CD14-positive monocyte (primary cell): ENCODE data around the gene PDE4B. TPM values are rescaled to one million over a fixed set of nuclear protein-coding genes. Genes with fewer than 3 reads are reported as not detected.

ENCODE experiments used
- DNase-seq, 3 donors: peaks; one replicate each; pipeline ENCODE4 v3.0.0-alpha.2; 2011 to 2022
- H2AFZ ChIP-seq: 2 replicates; pipeline ENCODE4 v1.6.0; 2012; ENCODE audit warnings: mild to moderate bottlenecking, low read depth, low read length, inconsistent platforms; ENCODE audit not compliant: insufficient read depth, poor library complexity, severe bottlenecking
- H3K27ac ChIP-seq, 2 donors: 1 replicate in 1 of 2; 2 replicates in 1 of 2; pipeline ENCODE4 v1.5.1; 2012 to 2013; ENCODE audit warnings: low read length in 2 of 2, control low read depth in 1 of 2, inconsistent platforms in 1 of 2, low read depth in 1 of 2, mild to moderate bottlenecking in 1 of 2
- H3K27me3 ChIP-seq, 2 donors: one replicate each; pipeline versions ENCODE4 v1.6.0 to v1.6.1; 2011 to 2013; ENCODE audit warnings: low read length in 2 of 2; ENCODE audit not compliant: control insufficient read depth in 2 of 2, insufficient read depth in 2 of 2
- H3K36me3 ChIP-seq, 2 donors: replicated peaks in 1 of 2; 1 replicate in 1 of 2; 2 replicates in 1 of 2; pipeline versions ENCODE4 v1.5.1 to v1.6.1; 2012 to 2013; ENCODE audit warnings: low read length in 2 of 2, control low read depth in 1 of 2, inconsistent platforms in 1 of 2, mild to moderate bottlenecking in 1 of 2; ENCODE audit not compliant: insufficient read depth in 2 of 2, control insufficient read depth in 1 of 2
- H3K4me1 ChIP-seq, 2 donors: 1 replicate in 1 of 2; 2 replicates in 1 of 2; pipeline versions ENCODE4 v1.5.1 to v1.6.1; 2012 to 2013; ENCODE audit warnings: low read length in 2 of 2, control low read depth in 1 of 2, inconsistent platforms in 1 of 2, mild to moderate bottlenecking in 1 of 2, moderate library complexity in 1 of 2; ENCODE audit not compliant: insufficient read depth in 2 of 2, control insufficient read depth in 1 of 2
- H3K4me2 ChIP-seq: replicated peaks from 2 replicates; pipeline ENCODE3; 2012; ENCODE audit warnings: low read length, moderate library complexity, mild to moderate bottlenecking; ENCODE audit not compliant: poor library complexity, severe bottlenecking; ENCODE audit errors: extremely low read depth
- H3K4me3 ChIP-seq, 3 experiments: fragments of 200-600 bp in 1 of 3; sonication (generic) in 1 of 3; replicated peaks in 1 of 3; 1 replicate in 2 of 3; 2 replicates in 1 of 3; pipeline ENCODE4 v1.5.1; 2011 to 2013; ENCODE audit warnings: low read length in 3 of 3, mild to moderate bottlenecking in 3 of 3, control low read depth in 2 of 3, low read depth in 2 of 3, inconsistent platforms in 1 of 3, moderate library complexity in 1 of 3
- H3K79me2 ChIP-seq: 2 replicates; pipeline ENCODE4 v1.6.0; 2012; ENCODE audit warnings: mild to moderate bottlenecking, control low read depth, inconsistent platforms, low read length, moderate library complexity; ENCODE audit not compliant: insufficient read depth
- H3K9ac ChIP-seq: 2 replicates; pipeline ENCODE4 v1.6.0; 2017; ENCODE audit warnings: low read length, mild to moderate bottlenecking; ENCODE audit not compliant: insufficient read depth, poor library complexity, severe bottlenecking
- H3K9me3 ChIP-seq, 2 donors: replicated peaks in 1 of 2; 1 replicate in 1 of 2; 2 replicates in 1 of 2; pipeline versions ENCODE4 v1.5.1 to v1.6.1; 2012 to 2013; ENCODE audit warnings: low read length in 2 of 2, control low read depth in 1 of 2; ENCODE audit not compliant: control insufficient read depth in 1 of 2, insufficient read depth in 1 of 2
- H4K20me1 ChIP-seq: 2 replicates; pipeline ENCODE4 v1.6.0; 2012; ENCODE audit warnings: mild to moderate bottlenecking, low read length, control low read depth, moderate library complexity; ENCODE audit not compliant: insufficient read depth
- H3K27ac Mint-ChIP-seq, 7 donors: one replicate each; pipeline ENCODE4 v1.8.0; 2020; ENCODE audit warnings: mild to moderate bottlenecking in 7 of 7, mixed read lengths in 7 of 7, moderate library complexity in 6 of 7, inconsistent platforms in 2 of 7
- H3K27me3 Mint-ChIP-seq, 3 donors: one replicate each; pipeline ENCODE4 v1.8.0; 2021 to 2022; ENCODE audit warnings: low read depth in 3 of 3, mild to moderate bottlenecking in 3 of 3, mixed read lengths in 3 of 3, moderate library complexity in 3 of 3, inconsistent platforms in 1 of 3
- H3K36me3 Mint-ChIP-seq, 2 donors: one replicate each; pipeline ENCODE4 v1.8.0; 2020; ENCODE audit warnings: mixed read lengths in 2 of 2, inconsistent platforms in 1 of 2, mild to moderate bottlenecking in 1 of 2
- H3K4me1 Mint-ChIP-seq: one replicate; pipeline ENCODE4 v1.8.0; 2020; ENCODE audit warnings: mild to moderate bottlenecking, mixed read lengths
- H3K4me3 Mint-ChIP-seq, 2 donors: one replicate each; pipeline ENCODE4 v1.8.0; 2020; ENCODE audit warnings: mild to moderate bottlenecking in 2 of 2, mixed read lengths in 2 of 2, moderate library complexity in 1 of 2
- H3K9me3 Mint-ChIP-seq, 7 donors: one replicate each; pipeline ENCODE4 v1.8.0; 2020 to 2022; ENCODE audit warnings: mixed read lengths in 7 of 7, mild to moderate bottlenecking in 6 of 7, moderate library complexity in 6 of 7, inconsistent platforms in 2 of 7
- CTCF ChIP-seq: fragments of 200-600 bp; IDR thresholded peaks from one replicate; pipeline ENCODE4 v1.8.0; 2022; ENCODE audit warnings: antibody characterized with exemption, mild to moderate bottlenecking
- WGBS: methylation state at CpG from one replicate; pipeline ENCODE4 v1.1.5; 2013; ENCODE audit warnings: missing lambda C conversion rate; ENCODE audit not compliant: insufficient coverage; 5-methylcytosine and 5-hydroxymethylcytosine counted together
- intact Hi-C, 2 donors: fragments of 100-400 bp; cut with micrococcal nuclease; formaldehyde crosslinking; loops; one replicate each; pipeline versions ENCODE4 v1.15.0 to v1.15.1; 2023
- polyA plus RNA-seq, 3 donors: library from polyadenylated mRNA; depleted of rRNA in 1 of 3; unstranded in 2 of 3; stranded (reverse) in 1 of 3; fragments of 300-500 nt in 2 of 3; fragments of >200 nt in 1 of 3; fragmentation: Illumina TruSeq in 2 of 3; gene quantifications; 1 replicate in 2 of 3; 2 replicates in 1 of 3; pipeline ENCODE4 v1.2.3, GENCODE V29; 2012 to 2021

The PDE4B gene
- polyA plus RNA-seq, 3 donors: 17.2 to 52.8 (median 25.2) TPM

- peaks cover 13% of the 10 kb centered on the region for H3K4me1 Mint-ChIP-seq
- H2AFZ ChIP-seq: no peak overlapping the region
- peaks cover 9 to 10% of the 10 kb centered on the region in 2 donors for H3K4me1 ChIP-seq
- H4K20me1 ChIP-seq: no peaks in the 10 kb centered on the region
- no peaks in the 10 kb centered on the region for H3K36me3 ChIP-seq
- 100% methylated on average over 1 of the region's 4 CpGs for WGBS
- H3K27me3 ChIP-seq: no peaks in the 10 kb centered on the region
- intact Hi-C loops: loop anchor here in 1 of 2 donors (10.0 kb wide), 1 partner anchor 116 kb away; no protein-coding TSS in a partner anchor
- no peak overlapping the region for H3K9ac ChIP-seq
- no peak overlapping the region for H3K4me3 ChIP-seq
- H3K79me2 ChIP-seq: no peaks in the 10 kb centered on the region
- no peak overlapping the region for H3K27ac Mint-ChIP-seq
- no peak for TF ChIP-seq CTCF
- H3K4me3 Mint-ChIP-seq: no peak overlapping the region
- no peak for DNase-seq
- no peaks in the 10 kb centered on the region for H3K9me3 ChIP-seq
- no peak overlapping the region for H3K4me2 ChIP-seq
- H3K36me3 Mint-ChIP-seq: no peaks in the 10 kb centered on the region
- H3K27ac ChIP-seq: no peak overlapping the region
- H3K9me3 Mint-ChIP-seq: peaks cover 0 to 3% (median 0%) of the 10 kb centered on the region in 7 donors
- no peaks in the 10 kb centered on the region for H3K27me3 Mint-ChIP-seq
Measured at GRCh38 chr1:66258404-66259105, 465.9 kb downstream of the PDE4B start.

GRCh38 chr1:66261364-66261763 lies 468.7 kb downstream of the PDE4B start:
- peaks cover 0 to 2% (median 0%) of the 10 kb centered on the region in 3 donors for H3K27me3 Mint-ChIP-seq
- no peak for DNase-seq
- peaks cover 22% of the 10 kb centered on the region for H3K4me1 Mint-ChIP-seq
- Histone ChIP-seq H3K79me2 (no peaks in the 10 kb centered on the region), H3K9me3 (no peaks in the 10 kb centered on the region), H3K4me2 (no peak overlapping the region), H3K27me3 (no peaks in the 10 kb centered on the region), H3K4me3 (no peak overlapping the region), H3K9ac (no peak overlapping the region), H3K27ac (no peak overlapping the region), H2AFZ (no peak overlapping the region), H4K20me1 (no peaks in the 10 kb centered on the region), H3K36me3 (no peaks in the 10 kb centered on the region), H3K4me1 (peaks cover 12 to 15% of the 10 kb centered on the region in 2 donors)
- H3K27ac Mint-ChIP-seq: peak overlapping the region in 2 of 7 donors; percentile 19 to 25
- H3K4me3 Mint-ChIP-seq: no peak overlapping the region
- H3K36me3 Mint-ChIP-seq: no peaks in the 10 kb centered on the region
- H3K9me3 Mint-ChIP-seq: peaks cover 0 to 3% (median 0%) of the 10 kb centered on the region in 7 donors
- no peak for TF ChIP-seq CTCF
- intact Hi-C loops: no loop called here
